GM06990 (cell line): ENCODE measurements around the gene GNAS.

Experiments
- DNase-seq: peaks from one replicate; pipeline ENCODE4 v3.0.0-alpha.2; 2011; ENCODE audit not compliant: insufficient read length; ENCODE audit errors: extremely low read depth
- H3K27me3 ChIP-seq: replicated peaks from 2 replicates; pipeline ENCODE4 v1.6.0; 2011; ENCODE audit warnings: low read length; ENCODE audit not compliant: control insufficient read depth, insufficient read depth
- H3K36me3 ChIP-seq: 2 replicates; pipeline ENCODE4 v1.5.1; 2011; ENCODE audit warnings: low read length; ENCODE audit not compliant: control insufficient read depth, insufficient read depth
- H3K4me3 ChIP-seq: replicated peaks from 2 replicates; pipeline ENCODE4 v1.5.1; 2011; ENCODE audit warnings: low read depth, mild to moderate bottlenecking, control low read depth, low read length
- CTCF ChIP-seq: IDR thresholded peaks from 2 replicates; pipeline ENCODE4 v1.5.1; 2011; ENCODE audit warnings: low read length, control low read depth, mild to moderate bottlenecking, inconsistent platforms; ENCODE audit not compliant: insufficient read depth, poor library complexity, severe bottlenecking

GNAS gene

GRCh38 chr20:58851969-58852458 is 502 bp upstream of the GNAS start:
- TF ChIP-seq CTCF = no peak
- no peaks in the 10 kb centered on the region for H3K36me3 ChIP-seq
- peak overlapping the region; percentile 74 for H3K4me3 ChIP-seq
- peak; percentile 10 for DNase-seq
- no peaks in the 10 kb centered on the region; the same call in 1 of the 2 replicates for H3K27me3 ChIP-seq

GRCh38 chr20:58853466-58853865 is 950 bp downstream of the GNAS start:
- no peak for TF ChIP-seq CTCF
- Histone ChIP-seq H3K4me3 (no peak overlapping the region), H3K36me3 (no peaks in the 10 kb centered on the region), H3K27me3 (no peaks in the 10 kb centered on the region; the same call in 1 of the 2 replicates)
- DNase-seq = no peak

- TF ChIP-seq CTCF = no peak
- H3K36me3 ChIP-seq = no peaks in the 10 kb centered on the region
- DNase-seq = no peak
- no peaks in the 10 kb centered on the region; the same call in 1 of the 2 replicates for H3K27me3 ChIP-seq
- no peak overlapping the region for H3K4me3 ChIP-seq
Measured at GRCh38 chr20:58853976-58854637, 1.6 kb downstream of the GNAS start.

GRCh38 chr20:58854638-58855471 is 2.3 kb downstream of the GNAS start:
- peak; percentile 7 for DNase-seq
- no peak for TF ChIP-seq CTCF
- H3K36me3 ChIP-seq = no peaks in the 10 kb centered on the region
- H3K27me3 ChIP-seq = no peaks in the 10 kb centered on the region; the same call in 1 of the 2 replicates
- H3K4me3 ChIP-seq = no peak overlapping the region

- no peak for DNase-seq
- Histone ChIP-seq H3K27me3 (no peaks in the 10 kb centered on the region; the same call in 1 of the 2 replicates), H3K36me3 (no peaks in the 10 kb centered on the region), H3K4me3 (no peak overlapping the region)
- TF ChIP-seq CTCF = no peak
Measured at GRCh38 chr20:58855506-58856389, 3.2 kb downstream of the GNAS start.
